ENCODE measurements around the gene GAS7. TPM values are rescaled to one million over a fixed set of nuclear protein-coding genes. Genes with fewer than 3 reads are reported as not detected.
"Not testable (repeated sequence)": the region's sequence is repeated elsewhere in the genome, so short reads cannot be mapped to it uniquely, and the experiment has no call there.

GAS7 gene
- polyA plus RNA-seq, 2 donors = 6.4 to 7.7 TPM

DNA sequence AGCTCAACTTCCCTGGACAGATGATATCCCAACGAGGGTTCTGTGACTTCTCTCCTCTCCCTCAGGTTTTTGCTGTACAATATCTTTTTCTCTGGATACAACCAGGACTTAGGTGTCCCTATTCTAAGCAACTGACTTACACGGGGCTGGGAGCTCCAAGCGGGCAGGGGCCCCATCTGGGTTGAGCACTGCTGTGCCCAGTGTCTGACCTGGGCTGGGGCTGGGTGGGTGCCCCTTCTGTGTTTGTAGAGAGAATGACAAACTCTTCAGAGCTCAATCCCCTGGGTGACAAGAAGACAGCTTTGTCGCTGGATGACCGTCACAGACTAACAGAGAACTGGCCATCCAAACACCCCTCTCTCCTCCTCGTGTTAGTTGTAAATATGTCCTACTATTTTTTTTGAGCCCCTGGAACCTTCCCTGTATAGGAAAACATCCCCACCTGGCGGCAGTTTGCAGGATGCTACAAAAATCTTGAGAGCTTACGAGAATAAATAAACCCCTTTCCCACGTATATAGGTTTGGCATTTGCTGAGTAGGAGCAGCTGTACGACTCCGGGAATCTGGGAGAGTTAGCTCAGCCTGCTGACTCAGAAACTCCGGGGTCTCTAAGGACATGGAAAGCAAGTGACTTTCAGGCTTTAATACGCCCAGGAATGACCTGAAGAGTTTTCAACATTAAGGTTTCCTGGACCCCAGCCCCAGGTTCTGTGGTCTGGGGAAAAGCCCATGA is 269.6 kb downstream of the GAS7 start:
- WGBS, 2 donors = 35 to 42% methylated on average over 13 of the region's 13 CpGs
- H3K36me3 ChIP-seq (ENCODE audit: control insufficient read depth in 2 of 2, insufficient read depth in 2 of 2, low read length in 1 of 2) = peaks cover 2% of the 10 kb centered on the region in 2 donors
- no peaks in the 10 kb centered on the region for H3K9me3 ChIP-seq (ENCODE audit: control insufficient read depth in 2 of 2, insufficient read depth in 1 of 2, low read depth in 1 of 2, low read length in 1 of 2)
- H3K4me1 ChIP-seq (ENCODE audit: control insufficient read depth in 2 of 2, insufficient read depth in 2 of 2, low read length in 1 of 2) = no peaks in the 10 kb centered on the region
- H3K27ac ChIP-seq (ENCODE audit: low read depth in 2 of 2, low read length in 1 of 2) = no peak overlapping the region
- H3K27me3 ChIP-seq (ENCODE audit: control insufficient read depth in 1 of 2, insufficient read depth in 2 of 2, low read length in 2 of 2) = no peaks in the 10 kb centered on the region
- H3K4me3 ChIP-seq (ENCODE audit: low read depth in 1 of 2, low read length in 2 of 2) = no peak overlapping the region

DNA sequence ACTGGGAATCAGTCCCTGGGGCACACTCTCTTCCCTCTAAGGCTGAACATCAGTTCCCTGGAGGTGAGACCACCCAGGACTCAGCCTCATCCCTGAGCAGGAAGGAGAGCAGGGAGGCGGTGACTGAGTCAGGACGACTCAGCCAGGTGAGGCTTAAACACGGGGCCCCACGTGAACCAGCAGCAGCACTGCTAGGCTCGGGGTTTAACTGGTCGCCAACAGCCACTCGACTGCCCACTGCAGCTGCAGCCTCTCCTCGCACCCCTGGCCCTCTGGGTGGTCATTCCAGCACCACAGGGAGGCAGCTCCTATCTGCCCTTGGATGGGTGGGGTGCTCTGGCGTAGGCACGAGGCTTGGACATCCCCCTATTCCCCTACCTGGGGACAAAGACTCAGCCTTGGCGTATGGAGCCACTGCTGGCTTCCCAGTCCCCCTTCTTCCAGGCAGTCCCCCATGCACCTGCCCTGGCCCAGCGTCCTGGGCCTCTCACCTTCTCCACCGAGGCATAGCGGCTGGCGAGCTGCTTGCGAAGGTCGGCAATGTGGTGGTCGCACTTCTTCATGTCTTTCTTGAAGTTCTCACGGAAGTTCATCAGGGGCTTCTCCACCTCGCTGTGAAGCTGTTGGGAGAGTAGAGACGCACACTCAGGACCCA is 272.1 kb downstream of the GAS7 start:
- H3K27ac ChIP-seq (ENCODE audit: low read depth in 2 of 2, low read length in 1 of 2) = no peak overlapping the region
- H3K27me3 ChIP-seq (ENCODE audit: control insufficient read depth in 1 of 2, insufficient read depth in 2 of 2, low read length in 2 of 2) = no peaks in the 10 kb centered on the region
- H3K36me3 ChIP-seq (ENCODE audit: control insufficient read depth in 2 of 2, insufficient read depth in 2 of 2, low read length in 1 of 2) = peaks cover 0 to 2% of the 10 kb centered on the region in 2 donors
- H3K4me3 ChIP-seq (ENCODE audit: low read depth in 1 of 2, low read length in 2 of 2) = no peak overlapping the region
- H3K4me1 ChIP-seq (ENCODE audit: control insufficient read depth in 2 of 2, insufficient read depth in 2 of 2, low read length in 1 of 2) = no peaks in the 10 kb centered on the region
- no peaks in the 10 kb centered on the region for H3K9me3 ChIP-seq (ENCODE audit: control insufficient read depth in 2 of 2, insufficient read depth in 1 of 2, low read depth in 1 of 2, low read length in 1 of 2)
- WGBS, 2 donors = 82 to 84% methylated on average over 21 of the region's 21 CpGs

DNA sequence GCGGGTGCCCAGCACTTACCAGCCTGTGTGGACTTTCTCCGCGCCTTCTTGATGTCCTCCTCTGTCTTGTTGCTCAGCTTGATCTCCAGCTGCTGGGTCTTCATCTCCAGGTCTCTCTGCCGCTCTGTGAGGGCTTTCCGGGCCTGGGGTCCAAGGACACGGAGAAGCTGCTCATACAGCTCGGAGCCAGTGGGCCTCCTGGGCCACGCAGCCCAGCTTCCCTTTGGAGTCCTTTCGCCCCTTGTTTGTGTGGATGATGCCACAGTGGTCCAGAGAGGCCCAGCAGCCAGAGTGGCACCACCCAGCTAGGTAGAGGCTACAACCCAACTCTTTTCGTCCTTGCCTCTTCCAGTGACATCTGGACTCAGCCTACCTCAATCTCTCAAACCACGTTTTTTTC is 272.9 kb downstream of the GAS7 start:
- Histone ChIP-seq H3K27me3 (ENCODE audit: control insufficient read depth in 1 of 2, insufficient read depth in 2 of 2, low read length in 2 of 2) (no peaks in the 10 kb centered on the region), H3K27ac (ENCODE audit: low read depth in 2 of 2, low read length in 1 of 2) (no peak overlapping the region), H3K9me3 (ENCODE audit: control insufficient read depth in 2 of 2, insufficient read depth in 1 of 2, low read depth in 1 of 2, low read length in 1 of 2) (no peaks in the 10 kb centered on the region), H3K4me3 (ENCODE audit: low read depth in 1 of 2, low read length in 2 of 2) (no peak overlapping the region), H3K4me1 (ENCODE audit: control insufficient read depth in 2 of 2, insufficient read depth in 2 of 2, low read length in 1 of 2) (no peaks in the 10 kb centered on the region), H3K36me3 (ENCODE audit: control insufficient read depth in 2 of 2, insufficient read depth in 2 of 2, low read length in 1 of 2) (peaks cover 0 to 2% of the 10 kb centered on the region in 2 donors)
- 91 to 92% methylated on average over 11 of the region's 11 CpGs for WGBS, 2 donors

DNA sequence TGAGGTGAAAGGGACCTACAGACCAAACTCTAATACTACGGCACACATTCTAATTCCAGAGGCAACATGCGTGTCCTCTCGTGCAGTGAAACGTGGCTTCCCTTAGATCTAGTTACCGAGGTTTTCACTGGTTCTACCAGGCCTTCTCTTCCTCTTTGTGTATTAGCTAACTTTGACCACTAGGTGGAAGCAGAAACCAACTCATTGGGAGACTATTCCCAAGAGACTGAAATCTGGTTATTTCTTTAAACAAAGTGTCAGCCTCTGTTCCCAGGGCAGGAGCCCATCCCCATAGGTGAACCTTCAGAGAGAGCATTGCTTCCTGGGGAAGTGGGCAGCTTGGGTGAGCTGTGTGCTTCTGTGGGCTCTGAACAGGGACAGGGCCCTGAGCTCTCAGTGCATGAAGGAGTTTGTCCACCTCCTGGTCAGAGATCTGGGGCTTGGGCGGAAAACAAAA is 273.6 kb downstream of the GAS7 start:
- WGBS, 2 donors = 18 to 20% methylated on average over 6 of the region's 6 CpGs
- peaks cover 0 to 3% of the 10 kb centered on the region in 2 donors for H3K36me3 ChIP-seq (ENCODE audit: control insufficient read depth in 2 of 2, insufficient read depth in 2 of 2, low read length in 1 of 2)
- no peak overlapping the region for H3K4me3 ChIP-seq (ENCODE audit: low read depth in 1 of 2, low read length in 2 of 2)
- H3K27ac ChIP-seq (ENCODE audit: low read depth in 2 of 2, low read length in 1 of 2) = no peak overlapping the region
- no peaks in the 10 kb centered on the region for H3K4me1 ChIP-seq (ENCODE audit: control insufficient read depth in 2 of 2, insufficient read depth in 2 of 2, low read length in 1 of 2)
- H3K9me3 ChIP-seq (ENCODE audit: control insufficient read depth in 2 of 2, insufficient read depth in 1 of 2, low read depth in 1 of 2, low read length in 1 of 2) = no peaks in the 10 kb centered on the region
- H3K27me3 ChIP-seq (ENCODE audit: control insufficient read depth in 1 of 2, insufficient read depth in 2 of 2, low read length in 2 of 2) = no peaks in the 10 kb centered on the region

DNA sequence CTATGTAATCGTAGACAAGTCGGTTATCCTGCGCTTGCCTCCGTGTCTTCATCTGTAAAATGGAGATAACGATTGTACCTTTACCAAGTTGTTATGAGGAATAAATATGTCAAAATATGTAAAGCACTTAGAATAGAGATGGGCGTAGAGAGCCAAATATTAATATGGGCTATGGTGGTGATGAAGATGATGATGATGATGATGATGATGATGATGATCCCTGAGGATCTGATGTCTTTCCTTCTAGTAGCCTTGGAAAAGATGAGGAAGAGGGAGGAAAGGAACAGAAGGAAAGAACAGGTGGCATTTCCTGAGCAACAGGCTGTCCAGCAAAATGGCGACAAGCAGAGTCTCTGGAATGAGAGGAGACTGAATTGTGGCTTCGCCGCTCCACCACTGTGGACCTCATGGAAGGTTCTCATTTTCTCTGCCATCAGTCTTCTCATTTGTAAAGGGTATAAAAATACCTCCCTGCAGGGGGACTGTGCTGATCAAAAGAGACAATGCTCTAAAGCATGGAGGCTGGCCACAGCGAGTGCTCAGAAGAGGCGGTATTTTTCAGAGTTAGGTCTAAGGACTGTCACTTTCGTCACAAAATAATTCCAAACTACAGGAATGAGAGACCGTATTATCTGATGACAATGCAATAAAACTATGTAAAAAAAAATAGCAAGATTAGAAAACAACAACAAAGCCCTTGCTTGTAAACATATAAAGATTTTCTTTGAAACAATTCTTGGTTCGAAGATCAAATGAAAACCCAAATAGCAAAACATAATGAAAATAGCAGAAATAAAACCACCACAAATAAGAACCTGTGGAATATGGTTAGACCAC is 276.2 kb downstream of the GAS7 start:
- H3K4me1 ChIP-seq (ENCODE audit: control insufficient read depth in 2 of 2, insufficient read depth in 2 of 2, low read length in 1 of 2) = no peaks in the 10 kb centered on the region
- WGBS, 2 donors = 92 to 95% methylated on average over 14 of the region's 14 CpGs
- H3K4me3 ChIP-seq (ENCODE audit: low read depth in 1 of 2, low read length in 2 of 2) = no peak overlapping the region
- peaks cover 0 to 9% of the 10 kb centered on the region in 2 donors for H3K36me3 ChIP-seq (ENCODE audit: control insufficient read depth in 2 of 2, insufficient read depth in 2 of 2, low read length in 1 of 2)
- H3K9me3 ChIP-seq (ENCODE audit: control insufficient read depth in 2 of 2, insufficient read depth in 1 of 2, low read depth in 1 of 2, low read length in 1 of 2) = peaks cover 0 to under 1% of the 10 kb centered on the region in 2 donors
- no peak overlapping the region for H3K27ac ChIP-seq (ENCODE audit: low read depth in 2 of 2, low read length in 1 of 2)
- H3K27me3 ChIP-seq (ENCODE audit: control insufficient read depth in 1 of 2, insufficient read depth in 2 of 2, low read length in 2 of 2) = no peaks in the 10 kb centered on the region

DNA sequence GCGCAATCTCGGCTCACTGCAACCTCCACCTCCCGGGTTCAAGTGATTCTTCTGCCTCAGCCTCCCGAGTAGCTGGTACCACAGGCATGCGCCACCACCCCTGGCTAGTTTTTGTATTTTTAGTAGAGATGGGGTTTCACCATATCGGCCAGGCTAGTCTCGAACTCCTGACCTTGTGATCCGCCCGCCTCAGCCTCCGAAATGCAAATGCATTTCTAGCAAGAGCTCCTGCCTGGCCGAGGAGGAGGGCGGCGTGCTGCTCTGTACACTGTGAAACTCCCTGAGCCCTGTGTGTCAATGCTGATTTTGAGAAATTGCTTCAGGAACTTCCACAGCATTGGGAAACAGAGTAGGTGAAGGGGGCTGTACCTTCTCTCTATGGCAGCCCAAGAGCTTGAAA is 277.2 kb downstream of the GAS7 start:
- not testable (repeated sequence) for H3K27ac ChIP-seq (ENCODE audit: low read depth in 2 of 2, low read length in 1 of 2); H3K4me3 ChIP-seq (ENCODE audit: low read depth in 1 of 2, low read length in 2 of 2); H3K4me1 ChIP-seq (ENCODE audit: control insufficient read depth in 2 of 2, insufficient read depth in 2 of 2, low read length in 1 of 2); H3K27me3 ChIP-seq (ENCODE audit: control insufficient read depth in 1 of 2, insufficient read depth in 2 of 2, low read length in 2 of 2); H3K9me3 ChIP-seq (ENCODE audit: control insufficient read depth in 2 of 2, insufficient read depth in 1 of 2, low read depth in 1 of 2, low read length in 1 of 2)
- peaks cover 0 to 12% of the 10 kb centered on the region in 2 donors for H3K36me3 ChIP-seq (ENCODE audit: control insufficient read depth in 2 of 2, insufficient read depth in 2 of 2, low read length in 1 of 2)
- 89 to 94% methylated on average over 13 of the region's 13 CpGs for WGBS, 2 donors

DNA sequence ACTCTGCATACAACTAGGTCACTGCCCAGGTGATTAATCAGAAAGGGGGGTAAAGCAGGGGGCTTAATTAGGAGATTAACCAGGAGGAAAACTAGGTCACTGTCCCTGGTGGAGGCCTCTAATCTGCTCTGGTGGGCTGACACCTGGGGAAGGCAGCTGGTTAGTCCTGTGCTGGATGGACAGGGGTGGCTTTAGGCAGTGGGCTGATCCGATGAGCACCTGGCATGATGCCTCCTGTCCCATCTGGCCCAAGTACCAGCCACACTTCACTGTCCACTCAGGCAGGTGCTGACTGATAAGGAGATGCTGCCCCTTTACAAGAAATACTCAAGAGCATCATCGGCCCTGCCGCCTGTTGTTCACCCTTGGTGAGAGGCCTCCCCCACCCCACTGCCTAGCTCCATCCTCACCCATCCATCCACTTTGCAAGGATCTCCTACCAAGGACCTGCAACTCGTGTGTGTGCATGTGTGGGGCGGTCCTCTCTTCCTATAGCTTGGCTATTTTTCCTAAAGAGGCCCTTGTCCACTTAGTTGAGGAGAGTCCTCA is 279.5 kb downstream of the GAS7 start:
- Histone ChIP-seq H3K27ac (ENCODE audit: low read depth in 2 of 2, low read length in 1 of 2) (no peak overlapping the region), H3K9me3 (ENCODE audit: control insufficient read depth in 2 of 2, insufficient read depth in 1 of 2, low read depth in 1 of 2, low read length in 1 of 2) (peaks cover 0 to 2% of the 10 kb centered on the region in 2 donors), H3K27me3 (ENCODE audit: control insufficient read depth in 1 of 2, insufficient read depth in 2 of 2, low read length in 2 of 2) (no peaks in the 10 kb centered on the region), H3K4me3 (ENCODE audit: low read depth in 1 of 2, low read length in 2 of 2) (no peak overlapping the region), H3K36me3 (ENCODE audit: control insufficient read depth in 2 of 2, insufficient read depth in 2 of 2, low read length in 1 of 2) (peaks cover 4 to 11% of the 10 kb centered on the region in 2 donors), H3K4me1 (ENCODE audit: control insufficient read depth in 2 of 2, insufficient read depth in 2 of 2, low read length in 1 of 2) (no peaks in the 10 kb centered on the region)
- WGBS, 2 donors = 81 to 87% methylated on average over 5 of the region's 5 CpGs

DNA sequence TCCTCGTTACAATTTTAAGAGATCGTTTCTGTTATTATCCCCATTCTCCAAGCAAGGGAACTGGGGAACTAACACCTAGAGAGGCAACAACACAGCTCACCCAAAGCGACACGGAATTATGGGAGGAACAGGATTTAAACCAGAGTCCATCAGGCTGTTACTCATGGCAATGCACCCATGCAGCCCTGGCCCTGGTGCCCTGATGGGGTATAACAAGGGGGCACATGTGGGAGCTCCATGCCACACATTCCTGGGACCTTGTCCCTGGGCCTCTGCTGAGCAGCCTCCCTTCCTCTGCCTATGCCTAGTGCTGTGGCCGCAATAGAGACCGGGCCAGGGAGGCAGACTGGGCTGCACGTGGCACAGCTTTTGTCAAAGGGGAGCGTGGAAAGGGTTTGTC is 280.1 kb downstream of the GAS7 start:
- Histone ChIP-seq H3K4me1 (ENCODE audit: control insufficient read depth in 2 of 2, insufficient read depth in 2 of 2, low read length in 1 of 2) (no peaks in the 10 kb centered on the region), H3K4me3 (ENCODE audit: low read depth in 1 of 2, low read length in 2 of 2) (no peak overlapping the region), H3K27me3 (ENCODE audit: control insufficient read depth in 1 of 2, insufficient read depth in 2 of 2, low read length in 2 of 2) (no peaks in the 10 kb centered on the region), H3K36me3 (ENCODE audit: control insufficient read depth in 2 of 2, insufficient read depth in 2 of 2, low read length in 1 of 2) (peaks cover 4 to 11% of the 10 kb centered on the region in 2 donors), H3K9me3 (ENCODE audit: control insufficient read depth in 2 of 2, insufficient read depth in 1 of 2, low read depth in 1 of 2, low read length in 1 of 2) (peaks cover 0 to 2% of the 10 kb centered on the region in 2 donors), H3K27ac (ENCODE audit: low read depth in 2 of 2, low read length in 1 of 2) (no peak overlapping the region)
- 90 to 92% methylated on average over 8 of the region's 8 CpGs for WGBS, 2 donors

DNA sequence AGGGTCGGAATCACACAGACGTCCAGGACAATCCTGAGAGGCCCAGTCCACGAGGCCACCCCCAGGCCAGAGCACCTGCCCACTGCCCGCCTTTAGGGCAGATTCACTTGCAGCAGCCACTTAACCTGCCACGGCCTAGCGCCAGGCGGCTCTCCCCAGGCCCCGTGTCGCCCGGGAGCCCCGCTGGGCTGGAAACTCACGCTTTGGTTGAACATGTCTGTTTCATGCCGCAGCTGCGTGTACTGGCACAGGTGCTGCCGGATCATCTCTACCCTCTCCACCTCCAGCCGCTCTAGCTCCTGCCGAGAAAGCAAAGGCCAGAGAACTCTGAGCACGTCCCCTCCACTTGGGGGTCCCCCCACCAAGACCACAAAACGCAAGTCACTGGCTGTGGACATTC is 280.6 kb downstream of the GAS7 start:
- peaks cover 4 to 11% of the 10 kb centered on the region in 2 donors for H3K36me3 ChIP-seq (ENCODE audit: control insufficient read depth in 2 of 2, insufficient read depth in 2 of 2, low read length in 1 of 2)
- H3K27me3 ChIP-seq (ENCODE audit: control insufficient read depth in 1 of 2, insufficient read depth in 2 of 2, low read length in 2 of 2) = no peaks in the 10 kb centered on the region
- no peak overlapping the region for H3K27ac ChIP-seq (ENCODE audit: low read depth in 2 of 2, low read length in 1 of 2)
- H3K4me1 ChIP-seq (ENCODE audit: control insufficient read depth in 2 of 2, insufficient read depth in 2 of 2, low read length in 1 of 2) = no peaks in the 10 kb centered on the region
- 81 to 86% methylated on average over 19 of the region's 19 CpGs for WGBS, 2 donors
- peaks cover 0 to 2% of the 10 kb centered on the region in 2 donors for H3K9me3 ChIP-seq (ENCODE audit: control insufficient read depth in 2 of 2, insufficient read depth in 1 of 2, low read depth in 1 of 2, low read length in 1 of 2)
- H3K4me3 ChIP-seq (ENCODE audit: low read depth in 1 of 2, low read length in 2 of 2) = no peak overlapping the region

All from esophagus (tissue), 2 donors.